GM18873 (cell line): ENCODE data around the gene OR10A2.
"Not testable (repeated sequence)": the region's sequence is repeated elsewhere in the genome, so short reads cannot be mapped to it uniquely, and the experiment has no call there.

Experiments
- ATAC-seq: cut with Tn5 transposase; IDR thresholded peaks from one replicate; pipeline ENCODE4 v1.9.1; 2021; ENCODE audit warnings: mild to moderate bottlenecking, moderate library complexity, moderate number of reproducible peaks; ENCODE audit not compliant: unreplicated experiment, low FRiP score

OR10A2 gene, protein sequence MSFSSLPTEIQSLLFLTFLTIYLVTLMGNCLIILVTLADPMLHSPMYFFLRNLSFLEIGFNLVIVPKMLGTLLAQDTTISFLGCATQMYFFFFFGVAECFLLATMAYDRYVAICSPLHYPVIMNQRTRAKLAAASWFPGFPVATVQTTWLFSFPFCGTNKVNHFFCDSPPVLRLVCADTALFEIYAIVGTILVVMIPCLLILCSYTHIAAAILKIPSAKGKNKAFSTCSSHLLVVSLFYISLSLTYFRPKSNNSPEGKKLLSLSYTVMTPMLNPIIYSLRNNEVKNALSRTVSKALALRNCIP

DNA sequence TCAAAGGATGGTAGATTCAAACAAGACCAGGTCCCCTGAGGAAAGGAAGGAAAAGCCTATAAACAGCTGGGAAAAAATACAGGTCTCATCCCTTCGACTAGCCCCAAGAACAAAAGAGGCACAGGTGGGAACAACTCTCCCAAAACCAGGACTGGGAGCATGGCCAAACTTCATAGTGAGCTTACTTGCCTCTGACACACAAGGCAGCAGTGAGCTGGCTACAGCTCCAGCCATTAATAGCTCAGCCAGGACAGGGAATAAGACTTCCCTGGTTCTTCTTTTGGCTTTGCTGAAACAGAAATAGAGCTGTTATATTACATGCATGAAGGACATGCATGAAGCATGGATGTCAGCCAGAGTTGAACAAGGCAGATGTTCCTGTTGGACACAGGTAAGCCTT is at the start of gene OR10A2:
Gene OR10A2, plus strand, starts transcription at position 97 of the 400 bp plus-strand sequence. CDS start 6,698 bp downstream, outside the sequence.
- ATAC-seq: no peak

DNA sequence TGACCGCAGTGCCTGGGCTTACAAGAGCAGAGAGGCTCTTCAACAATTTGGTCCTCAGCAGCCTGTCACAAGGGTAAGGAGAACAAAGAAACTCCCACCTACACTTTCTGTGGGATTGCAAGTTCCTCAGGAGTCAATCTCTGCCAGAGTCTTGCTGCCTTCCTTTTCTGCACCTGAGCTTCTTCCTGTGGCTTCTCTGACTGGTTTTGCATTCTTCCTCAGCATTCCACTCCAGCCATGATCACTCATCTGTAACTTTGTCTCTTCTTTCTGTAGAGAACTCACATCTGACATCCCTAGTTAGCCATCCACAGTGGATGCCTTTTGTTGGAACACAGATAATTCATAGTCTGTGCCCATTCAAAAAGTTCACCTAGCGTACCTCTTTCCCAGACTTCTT is 49.2 kb upstream of the OR10A2 start:
- ATAC-seq: no peak

DNA sequence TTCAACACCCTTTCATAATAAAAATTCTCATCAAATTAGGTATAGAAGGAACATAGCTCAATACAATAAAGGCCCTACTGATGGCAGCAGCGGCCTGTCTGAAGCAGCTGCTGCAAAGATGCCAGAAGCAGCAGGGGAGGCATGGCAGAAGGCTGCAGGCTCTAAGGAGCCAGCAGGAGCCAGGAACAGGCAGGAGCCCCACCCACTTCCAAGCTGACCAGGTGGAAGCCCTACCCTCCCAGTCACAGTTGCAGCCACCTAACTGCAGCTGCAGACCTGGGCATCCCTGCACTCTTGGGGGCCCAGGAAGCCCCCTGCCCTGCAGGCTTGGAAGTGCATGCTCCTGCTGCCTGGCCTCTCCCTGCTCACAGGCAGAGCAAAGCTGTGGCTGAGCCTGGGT is 45.2 kb upstream of the OR10A2 start:
- no peak for ATAC-seq

DNA sequence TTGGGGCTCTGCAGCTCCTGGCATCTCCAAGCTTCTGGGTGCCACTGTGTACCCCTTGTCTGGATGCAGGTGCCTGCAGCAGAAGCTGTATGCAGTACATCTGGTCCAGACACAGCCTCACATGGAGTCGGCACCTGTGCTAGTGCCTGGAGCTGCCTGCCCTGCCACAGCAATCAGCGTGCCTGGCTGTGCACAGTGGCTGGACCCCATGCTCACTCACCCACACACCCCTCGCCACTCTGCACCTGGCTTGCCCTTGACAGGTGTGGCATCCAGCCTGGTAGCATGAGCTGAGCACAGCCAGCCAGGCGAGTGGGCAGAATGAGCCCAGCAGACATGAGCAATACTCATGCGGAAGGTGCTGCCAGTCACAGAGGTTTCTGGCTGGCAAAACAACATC is 43.9 kb upstream of the OR10A2 start:
- no peak for ATAC-seq

DNA sequence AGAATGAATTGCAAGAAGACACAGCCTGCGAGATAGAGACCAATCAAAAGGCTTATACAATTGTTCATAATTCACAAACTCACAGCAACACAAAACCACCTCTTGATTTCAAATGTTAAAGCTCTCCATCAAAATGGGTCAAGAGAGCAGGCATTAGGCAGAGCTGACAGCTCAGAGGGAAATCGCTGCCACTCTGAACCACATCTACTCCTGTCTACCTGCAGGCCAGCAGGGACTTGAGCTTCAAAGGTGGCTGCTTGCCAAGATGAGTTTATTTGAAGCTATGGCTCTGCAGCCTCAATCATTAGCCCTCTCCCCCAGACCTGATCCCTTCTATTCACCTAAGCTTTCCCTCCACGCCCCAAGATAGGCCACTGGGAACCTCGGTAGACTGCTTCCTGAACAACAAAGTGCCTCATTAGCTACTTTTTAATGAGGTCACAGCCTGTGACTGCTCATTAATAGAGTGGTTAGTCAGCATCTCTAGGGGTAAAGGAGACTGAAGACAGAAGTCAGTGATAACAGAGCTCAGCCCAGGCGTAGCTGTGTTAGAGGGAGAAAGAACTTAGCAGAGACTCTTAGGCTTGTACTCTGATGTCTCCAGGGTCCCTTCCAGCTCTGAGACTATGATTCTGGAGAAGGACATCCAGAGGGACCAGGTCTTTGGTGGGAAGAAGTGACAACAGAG is 38.6 kb upstream of the OR10A2 start:
- ATAC-seq: no peak

GRCh38 chr11:6825231-6825744 is 37.6 kb upstream of the OR10A2 start:
- ATAC-seq: no peak

- ATAC-seq: no peak
Measured at GRCh38 chr11:6828103-6828502, 34.8 kb upstream of the OR10A2 start.

- ATAC-seq: no peak
Measured at GRCh38 chr11:6833356-6833755, 29.5 kb upstream of the OR10A2 start.

- ATAC-seq: no peak
Measured at GRCh38 chr11:6834021-6834420, 28.8 kb upstream of the OR10A2 start.

GRCh38 chr11:6841694-6842093 is 21.2 kb upstream of the OR10A2 start:
- ATAC-seq: no peak

DNA sequence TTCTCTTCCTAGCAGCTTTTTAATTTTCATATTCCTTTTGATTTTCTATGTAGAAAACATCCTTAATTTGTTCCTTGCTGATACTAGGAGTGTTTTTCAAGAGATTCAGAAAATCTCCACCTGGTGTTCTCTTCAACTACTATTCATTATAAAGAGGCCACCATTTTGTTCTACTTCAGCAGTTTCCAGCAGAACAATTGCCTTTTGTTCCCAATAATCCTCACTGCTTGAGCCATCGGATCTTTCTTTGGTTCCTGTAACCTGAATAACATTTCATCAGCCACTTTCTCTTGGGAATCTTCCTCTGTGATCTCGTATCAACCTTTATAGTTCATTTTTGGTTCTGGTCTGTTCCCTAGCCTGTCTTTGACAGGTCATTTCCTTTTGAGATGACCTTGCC is 19.2 kb upstream of the OR10A2 start:
- ATAC-seq: no peak

- ATAC-seq: no peak
Measured at GRCh38 chr11:6844356-6844755, 18.5 kb upstream of the OR10A2 start.

DNA sequence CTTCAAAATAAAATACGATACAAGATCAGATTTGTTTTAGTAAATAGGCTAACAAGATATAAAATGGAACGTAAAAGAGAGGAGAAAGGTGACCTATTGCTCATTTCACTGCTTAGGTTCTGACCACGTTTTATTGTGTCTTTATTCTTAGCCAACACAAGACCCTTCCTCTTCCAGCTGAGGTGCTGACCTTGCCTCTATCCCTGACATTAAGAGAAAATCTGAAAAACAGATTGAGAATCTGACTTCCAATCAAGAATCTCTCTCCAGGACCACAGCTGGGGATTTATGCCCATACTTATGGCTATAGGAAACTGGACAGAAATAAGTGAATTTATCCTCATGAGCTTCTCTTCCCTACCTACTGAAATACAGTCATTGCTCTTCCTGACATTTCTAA is 17.5 kb upstream of the OR10A2 start, which contains the start of gene OR10A5:
Gene OR10A5, plus strand, starts transcription at position 301 of the 400 bp plus-strand sequence. Its CDS starts 0 bp downstream, at position 301.
- no peak for ATAC-seq

GRCh38 chr11:6850526-6850925 is 12.3 kb upstream of the OR10A2 start:
- ATAC-seq: no peak

GRCh38 chr11:6854801-6855200 is 8.1 kb upstream of the OR10A2 start:
- not testable (repeated sequence) for ATAC-seq

DNA sequence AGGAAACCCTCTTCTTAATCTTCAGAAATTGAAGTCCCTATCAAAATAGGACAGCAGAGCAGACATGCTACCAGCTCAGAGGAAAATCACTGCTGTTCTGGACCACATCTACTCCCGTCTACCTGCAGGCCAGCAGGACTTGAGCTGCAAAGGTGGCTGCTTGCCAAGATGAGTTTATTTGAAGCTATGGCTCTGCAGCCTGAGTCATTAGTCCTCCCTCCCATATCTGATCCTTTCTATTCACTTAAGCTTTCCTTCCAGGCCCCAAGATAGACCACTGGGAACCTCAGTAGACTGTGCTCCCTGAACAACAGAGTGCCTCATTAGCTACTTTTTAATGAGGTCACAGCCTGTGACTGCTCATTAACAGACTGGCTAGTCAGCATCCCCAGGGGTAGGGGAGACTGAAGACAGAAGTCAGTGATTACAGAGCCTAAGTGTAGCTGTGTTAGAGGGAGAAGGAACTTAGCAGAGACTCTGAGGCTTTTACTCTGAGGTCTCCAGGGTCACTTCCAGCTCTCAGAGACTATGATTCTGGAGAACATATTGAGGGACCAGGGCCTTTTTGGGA is 6.8 kb upstream of the OR10A2 start:
- ATAC-seq: no peak

- no peak for ATAC-seq
Measured at GRCh38 chr11:6856871-6857270, 6.0 kb upstream of the OR10A2 start.

DNA sequence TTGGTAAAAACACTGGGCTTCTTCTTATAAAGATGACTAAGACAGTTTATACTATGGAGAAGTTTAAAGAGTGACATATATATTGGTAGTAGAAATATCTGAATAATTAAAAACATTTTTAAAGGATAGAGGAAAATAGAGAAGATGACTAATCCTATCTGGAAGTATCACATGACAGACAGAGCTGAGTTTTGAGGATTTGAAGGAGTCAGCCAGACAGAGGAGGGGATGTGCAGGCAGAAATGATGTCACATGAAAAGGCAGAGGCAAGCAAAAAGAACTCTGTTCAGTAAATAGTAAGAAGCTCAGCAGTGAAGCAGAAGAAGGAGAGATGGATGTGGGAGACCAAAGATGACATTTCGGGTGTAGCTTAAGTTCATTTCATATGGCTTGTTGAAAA is 1.6 kb downstream of the OR10A2 start:
- no peak for ATAC-seq

DNA sequence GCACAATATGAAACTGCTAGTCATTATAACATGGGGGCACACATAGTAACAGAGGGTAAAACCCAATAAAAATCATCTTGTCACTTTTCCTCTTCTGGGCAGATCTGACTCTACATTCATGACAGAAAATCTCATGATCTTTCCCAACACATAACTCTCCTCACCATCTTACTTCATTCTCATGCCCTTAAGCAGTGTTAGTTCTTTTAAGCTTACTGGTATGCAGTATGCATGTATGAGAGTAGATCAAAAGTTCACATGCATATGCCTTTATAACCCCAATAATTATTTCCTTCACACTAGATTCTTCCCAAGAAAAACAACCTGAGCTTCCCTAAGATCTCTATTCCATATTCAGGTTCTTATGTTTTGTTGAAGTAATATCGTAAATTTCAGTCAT is 8.4 kb downstream of the OR10A2 start:
- ATAC-seq: no peak

DNA sequence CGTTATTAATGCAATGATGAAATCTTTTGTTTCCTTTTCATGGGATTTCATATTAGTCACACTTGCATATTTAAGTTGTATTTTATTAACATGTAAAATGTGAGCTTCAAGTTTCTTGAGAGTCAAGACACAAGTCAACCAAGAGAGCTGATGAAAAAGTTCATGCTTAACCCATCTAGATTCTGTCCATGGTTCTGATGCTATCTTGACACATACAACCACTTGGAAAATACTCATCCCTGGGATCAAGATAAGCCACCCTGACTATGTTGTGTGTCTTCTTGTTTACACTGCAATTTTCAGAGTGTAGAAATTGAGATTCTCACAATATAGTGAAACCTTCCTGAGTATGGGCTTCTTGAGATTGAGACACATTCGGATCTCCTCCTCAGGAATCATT is 12.9 kb downstream of the OR10A2 start:
- ATAC-seq: no peak

- ATAC-seq: no peak
Measured at GRCh38 chr11:6876325-6876724, 13.5 kb downstream of the OR10A2 start, which contains the start of gene OR10A4. Gene OR10A4 (plus strand): TSS chr11:6876625. CDS start chr11:6876648, 23 bp downstream.
